Measurements from ENCODE around the gene EPG5. TPM values are rescaled to one million over a fixed set of nuclear protein-coding genes. Genes with fewer than 3 reads are reported as not detected.

EPG5 gene
- total RNA-seq, 1 experiment from 2014 or later, result 16.1 TPM

DNA sequence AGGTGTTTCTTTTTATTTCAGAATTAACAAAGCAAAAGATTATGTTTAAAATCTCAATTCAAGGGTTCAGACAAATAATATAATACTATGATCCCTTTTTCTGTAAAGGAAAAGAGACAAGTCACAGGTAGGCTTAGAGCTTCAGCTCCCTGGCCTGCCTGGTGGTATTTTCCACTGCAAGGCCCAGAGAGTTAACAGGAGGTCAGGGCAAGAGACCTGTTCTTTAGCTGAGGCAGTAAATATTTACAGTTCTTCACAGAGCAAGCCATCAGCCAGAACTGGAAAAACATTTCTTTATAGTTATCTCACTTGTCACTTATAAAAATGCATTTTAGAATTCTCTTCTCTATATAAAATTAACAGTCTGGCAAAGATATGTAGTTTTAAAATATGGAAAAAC lies 70.1 kb downstream of the EPG5 start:
- H3K36me3 Mint-ChIP-seq (ENCODE audit: insufficient read depth in 1 of 3, low read depth in 3 of 3), result peaks cover 8 to 35% (median 19%) of the 10 kb centered on the region in 3 experiments; a peak in 6 of 7 replicates
- H3K23ac ChIP-seq (ENCODE audit: insufficient read length, low read depth, low read length), result no peak overlapping the region
- no peaks in the 10 kb centered on the region for H3K27me3 Mint-ChIP-seq (ENCODE audit: low read depth)

More for the DNA sequence above, 70.1 kb downstream of the EPG5 start:
- no peak overlapping the region for H4K8ac ChIP-seq (replicated peaks; ENCODE audit: insufficient read length, low read depth, low read length)
- H2BK15ac ChIP-seq (ENCODE audit: low read depth, low read length), result no peak overlapping the region
- no peaks in the 10 kb centered on the region for H3K9me3 ChIP-seq (ENCODE audit: control insufficient read depth, low read depth, low read length)
- no peak overlapping the region for H4K91ac ChIP-seq (ENCODE audit: insufficient read length, low read depth, low read length)
- no peak overlapping the region for H2AK5ac ChIP-seq (ENCODE audit: insufficient read length, low read length)
- H3K4ac ChIP-seq (ENCODE audit: low read depth, low read length), result no peak overlapping the region
- no peak overlapping the region for H3K56ac ChIP-seq (ENCODE audit: insufficient read length, low read depth, low read length)
- H3K4me2 ChIP-seq (ENCODE audit: insufficient read depth, insufficient read length, low read length), result no peak overlapping the region
- no peak overlapping the region for H2BK20ac ChIP-seq (ENCODE audit: low read depth, low read length, poor library complexity, severe bottlenecking)
- H3K27ac Mint-ChIP-seq, result no peak overlapping the region
- no peak overlapping the region for H2BK120ac ChIP-seq (ENCODE audit: low read depth, low read length, poor library complexity, severe bottlenecking)
- no peak overlapping the region for H3K27ac ChIP-seq (ENCODE audit: insufficient read length, low read depth, low read length)
- H2BK12ac ChIP-seq (ENCODE audit: insufficient read length, low read depth, low read length), result no peak overlapping the region
- H3K79me2 ChIP-seq (ENCODE audit: insufficient read depth, low read length), result no peaks in the 10 kb centered on the region
- H3K9ac ChIP-seq (ENCODE audit: extremely low read depth, insufficient read length, low read length), result no peak overlapping the region
- H3K18ac ChIP-seq (ENCODE audit: insufficient read length, low read depth, low read length), result no peak overlapping the region
- H2AFZ ChIP-seq (ENCODE audit: low read length), result no peak overlapping the region
- no peaks in the 10 kb centered on the region for H3K9me3 Mint-ChIP-seq
- no peak overlapping the region for H3K4me3 Mint-ChIP-seq
- no peak overlapping the region for H2BK5ac ChIP-seq (ENCODE audit: insufficient read length, low read length)
- H3K27me3 ChIP-seq (ENCODE audit: insufficient read depth, low read length), result no peaks in the 10 kb centered on the region
- no peak for DNase-seq
- no peak overlapping the region for H4K5ac ChIP-seq (ENCODE audit: insufficient read length, low read depth, low read length)
- no peak overlapping the region for H3T11ph ChIP-seq (ENCODE audit: low read length)
- H3K79me1 ChIP-seq (ENCODE audit: insufficient read depth, low read depth, low read length, poor library complexity, severe bottlenecking), result no peaks in the 10 kb centered on the region
- no peaks in the 10 kb centered on the region for H3K4me1 Mint-ChIP-seq
- no peak for TF ChIP-seq CTCF (conservative IDR thresholded peaks at IDR 0.05)
- no peaks in the 10 kb centered on the region for H3K23me2 ChIP-seq (ENCODE audit: insufficient read length, low read depth, low read length, poor library complexity, severe bottlenecking)
- no peak overlapping the region for H3K14ac ChIP-seq (ENCODE audit: insufficient read depth, low read length)
- no peaks in the 10 kb centered on the region for H4K20me1 ChIP-seq (ENCODE audit: control insufficient read depth, insufficient read depth, insufficient read length)
- no peaks in the 10 kb centered on the region for H3K4me1 ChIP-seq (ENCODE audit: insufficient read depth, low read length)
